ENCODE measurements around the gene HEATR5B.
"Not testable (repeated sequence)": the region's sequence is repeated elsewhere in the genome, so short reads cannot be mapped to it uniquely, and the experiment has no call there.

Gene HEATR5B

DNA sequence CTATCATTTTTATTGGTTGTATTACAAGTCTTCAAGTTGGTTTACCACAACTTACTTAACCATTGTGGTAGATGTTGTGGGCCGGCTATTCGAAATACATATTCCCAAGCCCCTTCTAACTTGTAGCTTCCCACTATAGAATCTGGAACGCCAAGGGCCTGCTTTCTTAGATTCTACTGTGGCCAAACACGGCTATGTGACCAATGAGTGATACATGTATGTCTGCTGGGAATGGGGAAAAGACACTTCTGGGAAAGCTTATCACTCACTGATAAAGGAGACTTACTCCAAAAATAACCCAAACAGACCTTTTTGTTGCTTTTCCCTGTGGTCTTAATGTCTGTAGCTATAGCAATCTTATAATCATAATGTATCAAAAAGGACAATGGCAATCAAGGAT is 142.3 kb downstream of the HEATR5B start:
- no peak for DNase-seq (ENCODE audit: low read depth in 2 of 2)

DNA sequence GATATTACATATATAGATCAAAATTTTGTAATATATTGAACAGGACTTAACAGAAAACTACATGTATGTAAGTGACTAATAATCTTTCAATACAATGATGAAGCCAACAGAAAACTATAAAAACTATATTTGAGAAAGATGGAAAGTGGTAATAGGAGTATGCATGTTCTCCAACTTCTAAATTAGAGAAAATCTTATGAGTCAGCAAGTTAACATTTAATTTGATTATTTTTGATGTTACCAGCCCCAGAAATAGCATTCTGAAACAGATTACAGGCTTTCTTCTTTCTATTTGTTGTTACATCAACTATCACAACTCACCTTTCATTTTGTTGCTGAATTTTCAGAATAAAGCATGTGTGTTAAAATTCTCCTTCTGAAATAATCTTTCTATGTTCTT is 147.6 kb downstream of the HEATR5B start:
- not testable (repeated sequence) for DNase-seq (ENCODE audit: low read depth in 2 of 2)

DNA sequence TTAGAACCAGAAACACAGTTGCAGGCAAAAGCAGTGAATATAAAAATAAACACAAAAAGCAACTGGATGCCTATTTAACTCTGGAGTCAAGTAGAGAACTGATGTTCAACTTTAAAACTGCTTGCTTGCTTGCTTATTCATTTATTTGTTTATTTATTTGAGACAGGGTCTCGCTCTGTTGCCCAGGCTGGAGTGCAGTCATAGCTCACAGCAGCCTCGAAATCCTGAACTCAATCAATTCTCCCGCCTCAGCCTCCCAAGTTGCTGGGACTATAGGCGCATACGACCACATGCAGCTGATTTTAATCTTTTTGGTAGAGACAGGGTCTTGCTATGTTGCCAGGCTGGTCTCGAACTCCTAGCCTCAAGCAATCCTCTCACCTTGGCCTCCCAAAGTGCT is 152.5 kb downstream of the HEATR5B start:
- DNase-seq (ENCODE audit: low read depth in 2 of 2) = not testable (repeated sequence)
